DND-41 (cell line): ENCODE results near the gene CYP4A22.

Source experiments
- EZH2 ChIP-seq: IDR thresholded peaks from 3 replicates; pipeline ENCODE4 v1.6.1; 2012; ENCODE audit warnings: borderline replicate concordance, low read depth, mild to moderate bottlenecking, moderate library complexity, low read length, inconsistent platforms; ENCODE audit not compliant: severe bottlenecking
- TF ChIP-seq, protein P1 (sequence below): IDR thresholded peaks from 2 replicates; pipeline ENCODE4 v1.5.1; 2012; ENCODE audit warnings: borderline replicate concordance, low read length, moderate library complexity, mild to moderate bottlenecking; ENCODE audit not compliant: poor library complexity, severe bottlenecking; ENCODE audit errors: extremely low read depth

- TF ChIP-seq, protein P1, sequence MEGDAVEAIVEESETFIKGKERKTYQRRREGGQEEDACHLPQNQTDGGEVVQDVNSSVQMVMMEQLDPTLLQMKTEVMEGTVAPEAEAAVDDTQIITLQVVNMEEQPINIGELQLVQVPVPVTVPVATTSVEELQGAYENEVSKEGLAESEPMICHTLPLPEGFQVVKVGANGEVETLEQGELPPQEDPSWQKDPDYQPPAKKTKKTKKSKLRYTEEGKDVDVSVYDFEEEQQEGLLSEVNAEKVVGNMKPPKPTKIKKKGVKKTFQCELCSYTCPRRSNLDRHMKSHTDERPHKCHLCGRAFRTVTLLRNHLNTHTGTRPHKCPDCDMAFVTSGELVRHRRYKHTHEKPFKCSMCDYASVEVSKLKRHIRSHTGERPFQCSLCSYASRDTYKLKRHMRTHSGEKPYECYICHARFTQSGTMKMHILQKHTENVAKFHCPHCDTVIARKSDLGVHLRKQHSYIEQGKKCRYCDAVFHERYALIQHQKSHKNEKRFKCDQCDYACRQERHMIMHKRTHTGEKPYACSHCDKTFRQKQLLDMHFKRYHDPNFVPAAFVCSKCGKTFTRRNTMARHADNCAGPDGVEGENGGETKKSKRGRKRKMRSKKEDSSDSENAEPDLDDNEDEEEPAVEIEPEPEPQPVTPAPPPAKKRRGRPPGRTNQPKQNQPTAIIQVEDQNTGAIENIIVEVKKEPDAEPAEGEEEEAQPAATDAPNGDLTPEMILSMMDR, result no peak
- TF ChIP-seq EZH2, result no peak
Measured at GRCh38 chr1:47184822-47185677, 47.8 kb downstream of the CYP4A22 start.
